RWPE2 (cell line): ENCODE data around the gene AP2M1.

Experiments used
- ATAC-seq: fragments of 200-7000 bp; cut with Tn5 transposase; 3 replicates; pipeline ENCODE4 v1.9.1; 2021; ENCODE audit warnings: low read depth
- DNase-seq: peaks from one replicate; pipeline ENCODE4 v3.0.0-alpha.2; 2020; ENCODE audit warnings: low spot score
- H3K27ac ChIP-seq: fragments of 450-650 bp; 2 replicates; pipeline ENCODE4 v1.5.1; 2017; ENCODE audit warnings: mild to moderate bottlenecking; ENCODE audit not compliant: poor library complexity, severe bottlenecking
- H3K27me3 ChIP-seq: fragments of 250-450 bp; sonication (Bioruptor Pico); 2 replicates; pipeline ENCODE4 v1.5.1; 2021; ENCODE audit warnings: mild to moderate bottlenecking, moderate library complexity; ENCODE audit not compliant: insufficient read depth, poor library complexity, severe bottlenecking
- H3K36me3 ChIP-seq: fragments of 250-450 bp; sonication (Bioruptor Pico); 2 replicates; pipeline ENCODE4 v1.5.1; 2020; ENCODE audit warnings: low read depth, mild to moderate bottlenecking, moderate library complexity
- H3K4me1 ChIP-seq: fragments of 250-450 bp; sonication (Bioruptor Pico); 2 replicates; pipeline ENCODE4 v1.5.1; 2021; ENCODE audit warnings: mild to moderate bottlenecking, moderate library complexity; ENCODE audit not compliant: insufficient read depth, poor library complexity, severe bottlenecking
- H3K4me3 ChIP-seq: fragments of 250-450 bp; sonication (Bioruptor Pico); 2 replicates; pipeline ENCODE4 v1.5.1; 2021; ENCODE audit warnings: mild to moderate bottlenecking, moderate library complexity; ENCODE audit not compliant: severe bottlenecking
- H3K9me3 ChIP-seq: fragments of 250-450 bp; sonication (Bioruptor Pico); 2 replicates; pipeline ENCODE4 v1.5.1; 2021; ENCODE audit warnings: mild to moderate bottlenecking, moderate library complexity; ENCODE audit not compliant: severe bottlenecking
- CTCF ChIP-seq: fragments of 450-650 bp; IDR thresholded peaks from one replicate; pipeline ENCODE4 v1.5.1; 2017; ENCODE audit warnings: mild to moderate bottlenecking, moderate library complexity; ENCODE audit not compliant: poor library complexity, severe bottlenecking

AP2M1 gene

GRCh38 chr3:184184546-184185230 lies 10.0 kb downstream of the AP2M1 start:
- peaks cover 72% of the 10 kb centered on the region for H3K36me3 ChIP-seq
- no peak for ATAC-seq
- H3K9me3 ChIP-seq, result no peaks in the 10 kb centered on the region
- no peak for TF ChIP-seq CTCF
- H3K27me3 ChIP-seq, result no peaks in the 10 kb centered on the region
- DNase-seq, result no peak
- H3K4me1 ChIP-seq, result peaks cover 3% of the 10 kb centered on the region
- no peak overlapping the region for H3K4me3 ChIP-seq
- H3K27ac ChIP-seq, result peak overlapping the region; percentile 61

- peaks cover 72% of the 10 kb centered on the region for H3K36me3 ChIP-seq
These were observed 11.0 kb downstream of the AP2M1 start for GRCh38 chr3:184185461-184186183.

GRCh38 chr3:184186184-184186901 lies 11.7 kb downstream of the AP2M1 start, which contains the start of gene ABCF3:
Gene ABCF3 (plus strand): TSS chr3:184186199. CDS start chr3:184186208, 9 bp downstream.
- DNase-seq (no peak), ATAC-seq (peak; percentile 30)
- Histone ChIP-seq H3K36me3 (peaks cover 72% of the 10 kb centered on the region), H3K27me3 (no peaks in the 10 kb centered on the region), H3K4me1 (peaks cover 3% of the 10 kb centered on the region), H3K9me3 (no peaks in the 10 kb centered on the region), H3K27ac (peak within 1 kb of the TSS; percentile 61), H3K4me3 (peak within 1 kb of the TSS; percentile 76)
- no peak for TF ChIP-seq CTCF

More at GRCh38 chr3:184185461-184186183, 11.0 kb downstream of the AP2M1 start:
- Histone ChIP-seq H3K4me1 (peaks cover 3% of the 10 kb centered on the region), H3K9me3 (no peaks in the 10 kb centered on the region), H3K4me3 (peak overlapping the region; percentile 76), H3K27ac (peak overlapping the region; percentile 61), H3K27me3 (no peaks in the 10 kb centered on the region)
- peak; percentile 87 for ATAC-seq
- TF ChIP-seq CTCF, result no peak
- peak; percentile 98 for DNase-seq

- ATAC-seq (no peak), DNase-seq (no peak)
- no peaks in the 10 kb centered on the region for H3K9me3 ChIP-seq
- no peak for TF ChIP-seq CTCF
- H3K36me3 ChIP-seq, result peaks cover 69% of the 10 kb centered on the region
- peaks cover 3% of the 10 kb centered on the region for H3K4me1 ChIP-seq
- H3K27ac ChIP-seq, result no peak overlapping the region
- no peaks in the 10 kb centered on the region for H3K27me3 ChIP-seq
- peak overlapping the region; percentile 76 for H3K4me3 ChIP-seq
These were observed 12.2 kb downstream of the AP2M1 start for GRCh38 chr3:184186902-184187207.
